Smooth muscle cell (in vitro differentiated cells): ENCODE results near the gene RHEX. TPM values are rescaled to one million over a fixed set of nuclear protein-coding genes. Genes with fewer than 3 reads are reported as not detected.

Experiments
- DNase-seq: peaks from one replicate; lab custom pipeline; 2025; ENCODE audit not compliant: unreplicated experiment; lab: John Stamatoyannopoulos, UW
- H2AFZ ChIP-seq: fragments of 200-600 bp; sonication (generic); 2 replicates; pipeline ENCODE4 v1.6.0; 2016; ENCODE audit warnings: antibody characterized with exemption, low read depth, mild to moderate bottlenecking
- H3F3A ChIP-seq: fragments of 200-600 bp; sonication (generic); 2 replicates; pipeline ENCODE4 v1.6.0; 2017; ENCODE audit warnings: antibody characterized with exemption, low read depth
- H3K27ac ChIP-seq: fragments of 200-600 bp; sonication (generic); 2 replicates; pipeline ENCODE4 v1.5.1; 2016; ENCODE audit warnings: low read depth, mild to moderate bottlenecking
- H3K27me3 ChIP-seq: fragments of 200-600 bp; sonication (generic); 2 replicates; pipeline ENCODE4 v1.6.1; 2016; ENCODE audit warnings: low read depth, mild to moderate bottlenecking
- H3K36me3 ChIP-seq: fragments of 200-600 bp; sonication (generic); 2 replicates; pipeline ENCODE4 v1.5.1; 2016; ENCODE audit warnings: low read depth
- H3K4me1 ChIP-seq: fragments of 200-600 bp; sonication (generic); 2 replicates; pipeline ENCODE4 v1.5.1; 2016; ENCODE audit warnings: low read depth
- H3K4me2 ChIP-seq: fragments of 200-600 bp; sonication (generic); 2 replicates; pipeline ENCODE4 v1.6.0; 2016; ENCODE audit warnings: mild to moderate bottlenecking
- H3K4me3 ChIP-seq: fragments of 200-600 bp; sonication (generic); 2 replicates; pipeline ENCODE4 v1.5.1; 2016; ENCODE audit warnings: mild to moderate bottlenecking
- H3K79me2 ChIP-seq: fragments of 200-600 bp; sonication (generic); 2 replicates; pipeline ENCODE4 v1.6.0; 2016; ENCODE audit warnings: low read depth, mild to moderate bottlenecking
- H3K9ac ChIP-seq: fragments of 200-600 bp; sonication (generic); 2 replicates; pipeline ENCODE4 v1.6.0; 2016; ENCODE audit warnings: low read depth
- H3K9me3 ChIP-seq: fragments of 200-600 bp; sonication (generic); replicated peaks from 2 replicates; pipeline ENCODE4 v1.5.1; 2016; ENCODE audit warnings: low read depth
- H4K20me1 ChIP-seq: fragments of 200-600 bp; sonication (generic); 2 replicates; pipeline ENCODE4 v1.6.0; 2016; ENCODE audit warnings: low read depth
- CTCF ChIP-seq: fragments of 200-600 bp; sonication (generic); IDR thresholded peaks from 2 replicates; pipeline ENCODE4 v1.5.1; 2017; ENCODE audit warnings: borderline replicate concordance, mild to moderate bottlenecking, antibody characterized with exemption; ENCODE audit not compliant: insufficient read depth, poor library complexity, severe bottlenecking
- WGBS: methylation state at CpG from one replicate; pipeline ENCODE4 v1.1.7; 2016; ENCODE audit warnings: low lambda C conversion rate; 5-methylcytosine and 5-hydroxymethylcytosine counted together
- polyA plus RNA-seq: library from polyadenylated mRNA; unstranded; fragments of >200 nt; fragmentation: Nextera tagmentation; extraction: Ambion mirVana; gene quantifications from 2 replicates; pipeline ENCODE4 v1.2.1, GENCODE V29; 2016
- total RNA-seq: library from RNA; depleted of rRNA; stranded (reverse); fragments of >200 nt; gene quantifications from 2 replicates; pipeline ENCODE4 v1.2.3, GENCODE V29; 2014

Gene RHEX
- total and polyA plus RNA-seq, 2 experiments from 2014 or later, result not detected

- TF ChIP-seq CTCF, result no peak
- Histone ChIP-seq H3K4me1 (no peaks in the 10 kb centered on the region), H3K27ac (no peak overlapping the region), H3K27me3 (no peaks in the 10 kb centered on the region), H3K79me2 (no peaks in the 10 kb centered on the region), H3K9me3 (no peaks in the 10 kb centered on the region), H3K4me2 (no peak overlapping the region), H4K20me1 (no peaks in the 10 kb centered on the region), H2AFZ (no peak overlapping the region), H3K36me3 (no peaks in the 10 kb centered on the region), H3K4me3 (no peak overlapping the region), H3K9ac (no peak overlapping the region), H3F3A (no peaks in the 10 kb centered on the region)
- DNase-seq, result no peak
- 85% methylated on average over 1 of the region's 1 CpG for WGBS
Measured at GRCh38 chr1:206125346-206125745, 72.4 kb downstream of the RHEX start.

GRCh38 chr1:206127336-206127735, 74.4 kb downstream of the RHEX start:
- Histone ChIP-seq H3K9me3 (no peaks in the 10 kb centered on the region), H3K4me1 (no peaks in the 10 kb centered on the region), H3K79me2 (no peaks in the 10 kb centered on the region), H3K4me2 (no peak overlapping the region), H3K27ac (no peak overlapping the region), H3F3A (no peaks in the 10 kb centered on the region), H2AFZ (no peak overlapping the region), H3K36me3 (no peaks in the 10 kb centered on the region), H3K9ac (no peak overlapping the region), H3K4me3 (no peak overlapping the region), H3K27me3 (no peaks in the 10 kb centered on the region), H4K20me1 (no peaks in the 10 kb centered on the region)
- WGBS, result 94% methylated on average over 9 of the region's 9 CpGs
- no peak for TF ChIP-seq CTCF
- no peak for DNase-seq

- Histone ChIP-seq H3F3A (no peaks in the 10 kb centered on the region), H2AFZ (no peak overlapping the region), H3K79me2 (no peaks in the 10 kb centered on the region), H3K4me2 (no peak overlapping the region), H3K9ac (no peak overlapping the region), H3K4me3 (no peak overlapping the region), H4K20me1 (no peaks in the 10 kb centered on the region), H3K27me3 (no peaks in the 10 kb centered on the region), H3K36me3 (no peaks in the 10 kb centered on the region), H3K4me1 (no peaks in the 10 kb centered on the region), H3K27ac (no peak overlapping the region), H3K9me3 (no peaks in the 10 kb centered on the region)
- no peak for DNase-seq
- no peak for TF ChIP-seq CTCF
- 61% methylated on average over 4 of the region's 4 CpGs for WGBS
Measured at GRCh38 chr1:206128196-206128595, 75.2 kb downstream of the RHEX start.

GRCh38 chr1:206131037-206131436, 78.1 kb downstream of the RHEX start:
- H3K79me2 ChIP-seq, result no peaks in the 10 kb centered on the region
- H3K36me3 ChIP-seq, result no peaks in the 10 kb centered on the region
- TF ChIP-seq CTCF, result no peak
- H4K20me1 ChIP-seq, result no peaks in the 10 kb centered on the region
- no peak overlapping the region for H2AFZ ChIP-seq
- H3K4me3 ChIP-seq, result no peak overlapping the region
- H3K27me3 ChIP-seq, result no peaks in the 10 kb centered on the region
- no peaks in the 10 kb centered on the region for H3F3A ChIP-seq
- DNase-seq, result no peak
- no peak overlapping the region for H3K4me2 ChIP-seq
- no peaks in the 10 kb centered on the region for H3K4me1 ChIP-seq
- no peak overlapping the region for H3K27ac ChIP-seq
- 74% methylated on average over 7 of the region's 7 CpGs for WGBS
- no peaks in the 10 kb centered on the region for H3K9me3 ChIP-seq
- no peak overlapping the region for H3K9ac ChIP-seq
